Colonic mucosa (tissue), 4 donors: ENCODE data around the gene FAM174A. TPM values are rescaled to one million over a fixed set of nuclear protein-coding genes. Genes with fewer than 3 reads are reported as not detected.

Experiments used
- DNase-seq: peaks from one replicate; pipeline ENCODE4 v3.0.0-alpha.2; 2020
- H3K27ac ChIP-seq: fragments of 200-600 bp; one replicate; pipeline ENCODE4 v1.8.0; 2021
- H3K27me3 ChIP-seq: fragments of 200-600 bp; one replicate; pipeline ENCODE4 v1.8.0; 2021
- H3K36me3 ChIP-seq: fragments of 200-600 bp; one replicate; pipeline ENCODE4 v1.8.0; 2021
- H3K4me1 ChIP-seq: fragments of 200-600 bp; one replicate; pipeline ENCODE4 v1.8.0; 2021; ENCODE audit warnings: mild to moderate bottlenecking
- H3K4me3 ChIP-seq: fragments of 200-600 bp; one replicate; pipeline ENCODE4 v1.8.0; 2021
- H3K9ac ChIP-seq, 2 donors: one replicate each; pipeline ENCODE4 v1.7.0; 2013; ENCODE audit warnings: control low read depth in 2 of 2, low read depth in 2 of 2, low read length in 2 of 2
- H3K9me3 ChIP-seq: fragments of 200-600 bp; one replicate; pipeline ENCODE4 v1.8.0; 2021
- CTCF ChIP-seq: fragments of 200-600 bp; IDR thresholded peaks from one replicate; pipeline ENCODE4 v1.8.0; 2022; ENCODE audit warnings: antibody characterized with exemption, mild to moderate bottlenecking
- intact Hi-C: fragments of 100-400 bp; cut with DNase I; formaldehyde crosslinking; loops from one replicate; pipeline ENCODE4 v1.14.1; 2022
- total RNA-seq, 2 donors: library from RNA; stranded (reverse); fragmentation: NEBNext Ultra II Directional in 1 of 2; extraction: Animal tissue kit (Norgen Biotek cat#: 25700) in 1 of 2; gene quantifications; one replicate each; pipeline ENCODE4 v1.2.1, GENCODE V29; 2021
- donor health status: healthy.
- donor health status: DM: no; HTN: no; CAD: no.
- donor health status: DM: no; HTN: no; CAD: no.

FAM174A gene
- total RNA-seq, 2 donors from 2014 or later, result 16.4 to 17.6 TPM

- no peak for DNase-seq
- no peaks in the 10 kb centered on the region for H3K27me3 ChIP-seq
- no peak overlapping the region for H3K4me3 ChIP-seq
- H3K36me3 ChIP-seq, result no peaks in the 10 kb centered on the region
- no peak for TF ChIP-seq CTCF
- intact Hi-C loops, result no loop called here
- no peaks in the 10 kb centered on the region for H3K9me3 ChIP-seq
- H3K27ac ChIP-seq, result no peak overlapping the region
- no peak overlapping the region for H3K9ac ChIP-seq
- no peaks in the 10 kb centered on the region for H3K4me1 ChIP-seq
These were observed 16.0 kb downstream of the FAM174A start for GRCh38 chr5:100551183-100551582.

- Histone ChIP-seq H3K4me3 (no peak overlapping the region), H3K9me3 (no peaks in the 10 kb centered on the region), H3K27ac (no peak overlapping the region), H3K9ac (no peak overlapping the region), H3K27me3 (no peaks in the 10 kb centered on the region), H3K36me3 (no peaks in the 10 kb centered on the region), H3K4me1 (no peaks in the 10 kb centered on the region)
- intact Hi-C loops, result no loop called here
- DNase-seq, result no peak
- no peak for TF ChIP-seq CTCF
These were observed 18.0 kb downstream of the FAM174A start for GRCh38 chr5:100553209-100553608.

- no peaks in the 10 kb centered on the region for H3K27me3 ChIP-seq
- no peak overlapping the region for H3K4me3 ChIP-seq
- H3K36me3 ChIP-seq, result no peaks in the 10 kb centered on the region
- H3K9ac ChIP-seq, result no peak overlapping the region
- H3K9me3 ChIP-seq, result no peaks in the 10 kb centered on the region
- no peak for DNase-seq
- no peak for TF ChIP-seq CTCF
- intact Hi-C loops, result no loop called here
- H3K27ac ChIP-seq, result no peak overlapping the region
- H3K4me1 ChIP-seq, result no peaks in the 10 kb centered on the region
These were observed 25.7 kb downstream of the FAM174A start for GRCh38 chr5:100560860-100561259.

- Histone ChIP-seq H3K4me3 (no peak overlapping the region), H3K27ac (no peak overlapping the region), H3K27me3 (no peaks in the 10 kb centered on the region), H3K36me3 (no peaks in the 10 kb centered on the region), H3K9me3 (no peaks in the 10 kb centered on the region), H3K4me1 (no peaks in the 10 kb centered on the region), H3K9ac (no peak overlapping the region)
- intact Hi-C loops, result no loop called here
- TF ChIP-seq CTCF, result no peak
- no peak for DNase-seq
These were observed 27.6 kb downstream of the FAM174A start for GRCh38 chr5:100562821-100563220.

GRCh38 chr5:100566382-100567141 is 31.4 kb downstream of the FAM174A start:
- Histone ChIP-seq H3K9ac (no peak overlapping the region), H3K27me3 (no peaks in the 10 kb centered on the region), H3K27ac (no peak overlapping the region), H3K36me3 (no peaks in the 10 kb centered on the region), H3K4me3 (no peak overlapping the region), H3K4me1 (no peaks in the 10 kb centered on the region), H3K9me3 (no peaks in the 10 kb centered on the region)
- no peak for TF ChIP-seq CTCF
- intact Hi-C loops, result no loop called here
- no peak for DNase-seq
